Right lobe of liver (tissue), 4 donors: ENCODE results near the gene CHN2.

Experiments
- CTCF ChIP-seq, 4 donors: fragments of 200-600 bp in 3 of 4; fragments of 450-650 bp in 1 of 4; IDR thresholded peaks; one replicate each; pipeline versions ENCODE4 v1.5.1 to v1.8.0; 2016 to 2022; ENCODE audit warnings: antibody characterized with exemption in 4 of 4, mild to moderate bottlenecking in 2 of 4
- POLR2A ChIP-seq: fragments of 450-650 bp; IDR thresholded peaks from one replicate; pipeline ENCODE4 v1.6.1; 2017; ENCODE audit warnings: antibody characterized with exemption, mild to moderate bottlenecking
- donor health status: DM: no; HTN: no; CAD: no.
- donor health status: DM: no; HTN: no; CAD: no.
- donor health status: DM: no; HTN: yes; CAD: no.

- TF ChIP-seq POLR2A (no peak), CTCF (IDR thresholded peaks at IDR 0.05) (no peak)
Measured at GRCh38 chr7:29325476-29325875, 130.9 kb downstream of the CHN2 start.
